Measurements from ENCODE around the gene LRAT.

DNA sequence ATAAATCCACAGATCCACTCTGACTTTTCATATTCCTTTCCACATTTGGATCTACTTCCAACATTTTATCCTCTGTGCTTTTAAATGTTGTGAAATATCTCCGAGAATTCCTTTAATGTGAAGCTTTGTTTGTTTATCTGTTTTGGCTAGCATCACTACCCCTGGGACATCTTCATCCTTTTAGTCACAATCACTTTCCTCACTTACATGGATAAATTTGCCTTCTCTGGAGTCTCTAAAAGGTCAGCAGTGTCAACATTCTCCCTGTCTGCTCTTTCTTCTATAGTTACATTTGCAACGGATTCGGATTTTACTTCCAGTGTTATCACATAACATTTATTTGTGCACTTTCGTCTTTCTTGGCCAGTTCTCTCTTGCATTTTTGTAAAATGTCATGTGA, 34.2 kb upstream of the LRAT start:
- TF ChIP-seq GATA3 (IDR thresholded peaks at IDR 0.05; ENCODE audit: low read depth, low read length), result no peak
- TF ChIP-seq GATA2 (IDR thresholded peaks at IDR 0.05; ENCODE audit: low read depth, low read length), result no peak
